Lower lobe of right lung (tissue), 2 donors: ENCODE measurements around the gene IFITM10. TPM values are rescaled to one million over a fixed set of nuclear protein-coding genes. Genes with fewer than 3 reads are reported as not detected.

Experiments
- ATAC-seq, 2 donors: fragments of 200-7000 bp; cut with Tn5 transposase; one replicate each; pipeline ENCODE4 v1.9.1; 2020 to 2022; ENCODE audit warnings: mild to moderate bottlenecking in 2 of 2, moderate library complexity in 2 of 2
- DNase-seq: peaks from one replicate; pipeline ENCODE4 v3.0.0-alpha.2; 2020
- H3K27ac ChIP-seq: fragments of 200-600 bp; one replicate; pipeline ENCODE4 v1.8.0; 2022
- H3K27me3 ChIP-seq: fragments of 200-600 bp; one replicate; pipeline ENCODE4 v1.8.0; 2022; ENCODE audit warnings: low read depth
- H3K36me3 ChIP-seq: fragments of 200-600 bp; one replicate; pipeline ENCODE4 v1.8.0; 2022; ENCODE audit warnings: mild to moderate bottlenecking
- H3K4me1 ChIP-seq: fragments of 200-600 bp; one replicate; pipeline ENCODE4 v1.8.0; 2022
- H3K4me3 ChIP-seq: fragments of 200-600 bp; one replicate; pipeline ENCODE4 v1.8.0; 2022; ENCODE audit warnings: mild to moderate bottlenecking
- H3K9me3 ChIP-seq: fragments of 200-600 bp; one replicate; pipeline ENCODE4 v1.8.0; 2022
- CTCF ChIP-seq: fragments of 200-600 bp; IDR thresholded peaks from one replicate; pipeline ENCODE4 v1.8.0; 2022; ENCODE audit warnings: antibody characterized with exemption, mild to moderate bottlenecking
- intact Hi-C: fragments of 100-400 bp; cut with DNase I; formaldehyde crosslinking; loops from one replicate; pipeline ENCODE4 v1.11.0; 2022
- total RNA-seq: library from RNA; stranded (reverse); fragmentation: NEBNext Ultra II Directional; extraction: Animal tissue kit (Norgen Biotek cat#: 25700); gene quantifications from one replicate; pipeline ENCODE4 v1.2.1, GENCODE V29; 2021
- donor health status: DM: no; HTN: yes; CAD: no; lungs with severe emphysema.

The IFITM10 gene
- total RNA-seq, 1 donor from 2014 or later, result 9.2 TPM

- H3K4me3 ChIP-seq, result no peak overlapping the region
- ATAC-seq (no peak), DNase-seq (no peak)
- no peaks in the 10 kb centered on the region for H3K4me1 ChIP-seq
- H3K27me3 ChIP-seq, result peaks cover 41% of the 10 kb centered on the region
- no peaks in the 10 kb centered on the region for H3K36me3 ChIP-seq
- no peaks in the 10 kb centered on the region for H3K9me3 ChIP-seq
- TF ChIP-seq CTCF, result no peak
- intact Hi-C loops, result no loop called here
- no peak overlapping the region for H3K27ac ChIP-seq
These were observed 22.5 kb downstream of the IFITM10 start for GRCh38 chr11:1727861-1728260.

DNA sequence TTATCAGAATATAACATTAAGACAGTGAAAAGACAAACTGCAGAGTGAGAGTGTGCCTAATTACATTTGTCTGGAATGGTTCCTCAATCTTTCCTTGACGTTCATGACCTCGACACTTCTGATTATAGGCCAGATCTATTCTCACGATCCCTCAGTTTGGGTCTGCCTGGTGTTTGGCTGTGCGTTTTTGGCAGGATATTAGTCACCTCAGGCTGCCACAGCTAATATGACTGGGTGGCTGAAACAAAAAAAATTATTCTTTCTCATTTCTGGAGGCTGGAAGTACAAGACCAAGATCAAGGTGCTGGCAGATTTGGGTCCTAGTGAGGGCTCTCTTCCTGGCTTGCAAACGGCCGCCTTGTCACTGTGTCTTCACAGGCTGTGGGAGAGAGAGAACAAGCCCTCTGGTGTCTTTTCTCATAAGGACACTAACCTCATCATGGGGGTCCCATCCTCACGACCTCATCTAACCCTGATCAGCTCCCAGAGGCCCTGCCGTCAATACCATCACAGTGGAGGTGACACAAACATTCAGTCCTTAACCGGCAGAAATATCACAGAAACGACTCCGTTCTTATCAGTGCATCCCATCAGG, 23.2 kb downstream of the IFITM10 start:
- H3K4me1 ChIP-seq, result no peaks in the 10 kb centered on the region
- TF ChIP-seq CTCF, result no peak
- H3K9me3 ChIP-seq, result no peaks in the 10 kb centered on the region
- no peak for DNase-seq
- H3K27me3 ChIP-seq, result peaks cover 34% of the 10 kb centered on the region
- no peak overlapping the region for H3K27ac ChIP-seq
- ATAC-seq, result no peak
- no peak overlapping the region for H3K4me3 ChIP-seq
- no peaks in the 10 kb centered on the region for H3K36me3 ChIP-seq
- intact Hi-C loops, result no loop called here

- no peak for ATAC-seq
These were observed 30.6 kb downstream of the IFITM10 start for GRCh38 chr11:1719781-1720180.

GRCh38 chr11:1718326-1718725, 32.1 kb downstream of the IFITM10 start:
- H3K27me3 ChIP-seq, result peaks cover 15% of the 10 kb centered on the region
- H3K36me3 ChIP-seq, result no peaks in the 10 kb centered on the region
- H3K9me3 ChIP-seq, result no peaks in the 10 kb centered on the region
- H3K27ac ChIP-seq, result no peak overlapping the region
- no peak for DNase-seq
- no peak overlapping the region for H3K4me3 ChIP-seq
- no peaks in the 10 kb centered on the region for H3K4me1 ChIP-seq
- intact Hi-C loops, result no loop called here
- no peak for ATAC-seq
- TF ChIP-seq CTCF, result no peak

More at GRCh38 chr11:1719781-1720180, 30.6 kb downstream of the IFITM10 start:
- H3K4me3 ChIP-seq, result no peak overlapping the region
- H3K27ac ChIP-seq, result no peak overlapping the region
- intact Hi-C loops, result no loop called here
- no peaks in the 10 kb centered on the region for H3K4me1 ChIP-seq
- TF ChIP-seq CTCF, result no peak
- H3K36me3 ChIP-seq, result no peaks in the 10 kb centered on the region
- no peak for DNase-seq
- no peaks in the 10 kb centered on the region for H3K9me3 ChIP-seq
- peaks cover 9% of the 10 kb centered on the region for H3K27me3 ChIP-seq

- H3K27me3 ChIP-seq, result peaks cover 15% of the 10 kb centered on the region
- H3K9me3 ChIP-seq, result no peaks in the 10 kb centered on the region
- TF ChIP-seq CTCF, result no peak
- DNase-seq, result no peak
- no peak overlapping the region for H3K4me3 ChIP-seq
- intact Hi-C loops, result no loop called here
- H3K36me3 ChIP-seq, result no peaks in the 10 kb centered on the region
- H3K27ac ChIP-seq, result no peak overlapping the region
- H3K4me1 ChIP-seq, result no peaks in the 10 kb centered on the region
- no peak for ATAC-seq
These were observed 32.6 kb downstream of the IFITM10 start for GRCh38 chr11:1717745-1718144.
